Measurements from ENCODE around the gene CRYZL1.

Gene CRYZL1

GRCh38 chr21:33541105-33541711 is 100.3 kb downstream of the CRYZL1 start:
- DNase-seq (ENCODE audit: low read depth): no peak

GRCh38 chr21:33540711-33541104 is 100.8 kb downstream of the CRYZL1 start:
- no peak for DNase-seq (ENCODE audit: low read depth)

GRCh38 chr21:33539616-33540015 is 101.9 kb downstream of the CRYZL1 start:
- DNase-seq (ENCODE audit: low read depth): no peak
